Trophoblast cell (in vitro differentiated cells and primary cell): ENCODE measurements around the gene HAUS3.
A peak's percentile ranks its signal among the peaks of the same experiment; 100 is the strongest.

Experiments used
- DNase-seq, 2 donors: peaks; one replicate each; pipeline ENCODE4 v3.0.0-alpha.2; 2016
- H2AFZ ChIP-seq: 2 replicates; pipeline ENCODE4 v1.6.1; 2013; ENCODE audit warnings: low read length, moderate library complexity, mild to moderate bottlenecking; ENCODE audit not compliant: insufficient read depth, poor library complexity
- H2AK5ac ChIP-seq: 2 replicates; pipeline ENCODE4 v1.6.1; 2013; ENCODE audit warnings: mild to moderate bottlenecking, low read length
- H2BK120ac ChIP-seq: 2 replicates; pipeline ENCODE4 v1.6.1; 2013; ENCODE audit warnings: low read length, mild to moderate bottlenecking, moderate library complexity; ENCODE audit not compliant: insufficient read depth, poor library complexity
- H2BK12ac ChIP-seq: 2 replicates; pipeline ENCODE4 v1.6.1; 2013; ENCODE audit warnings: mild to moderate bottlenecking, low read length, moderate library complexity
- H2BK5ac ChIP-seq: 2 replicates; pipeline ENCODE4 v1.6.1; 2013; ENCODE audit warnings: low read length, low read depth, moderate library complexity, mild to moderate bottlenecking; ENCODE audit not compliant: poor library complexity
- H3K14ac ChIP-seq: 2 replicates; pipeline ENCODE4 v1.6.1; 2013; ENCODE audit warnings: mild to moderate bottlenecking, low read length
- H3K18ac ChIP-seq: 2 replicates; pipeline ENCODE4 v1.6.1; 2013; ENCODE audit warnings: mild to moderate bottlenecking, low read length
- H3K23ac ChIP-seq: 2 replicates; pipeline ENCODE4 v1.6.1; 2013; ENCODE audit warnings: low read length
- H3K27ac ChIP-seq: 2 replicates; pipeline ENCODE4 v1.5.1; 2013; ENCODE audit warnings: low read depth, mild to moderate bottlenecking, inconsistent platforms, low read length, moderate library complexity
- H3K27me3 ChIP-seq: 2 replicates; pipeline ENCODE4 v1.6.1; 2013; ENCODE audit warnings: inconsistent platforms, mild to moderate bottlenecking, low read length, moderate library complexity; ENCODE audit not compliant: insufficient read depth
- H3K36me3 ChIP-seq, 2 experiments: 1 replicate in 1 of 2; 2 replicates in 1 of 2; pipeline ENCODE4 v1.6.1; 2013; ENCODE audit warnings: low read length in 2 of 2, mild to moderate bottlenecking in 2 of 2, moderate library complexity in 1 of 2; ENCODE audit not compliant: insufficient read depth in 2 of 2, control insufficient read depth in 1 of 2
- H3K4ac ChIP-seq: 2 replicates; pipeline ENCODE4 v1.6.1; 2013; ENCODE audit warnings: low read depth, mild to moderate bottlenecking, low read length, moderate library complexity
- H3K4me1 ChIP-seq, 2 experiments: 1 replicate in 1 of 2; 2 replicates in 1 of 2; pipeline ENCODE4 v1.6.1; 2013; ENCODE audit warnings: low read length in 2 of 2, mild to moderate bottlenecking in 2 of 2, moderate library complexity in 1 of 2; ENCODE audit not compliant: insufficient read depth in 2 of 2, control insufficient read depth in 1 of 2
- H3K4me2 ChIP-seq: 2 replicates; pipeline ENCODE4 v1.6.1; 2013; ENCODE audit warnings: inconsistent platforms, mild to moderate bottlenecking, low read length, moderate library complexity
- H3K4me3 ChIP-seq: 2 replicates; pipeline ENCODE4 v1.5.1; 2013; ENCODE audit warnings: mild to moderate bottlenecking, low read depth, low read length, inconsistent platforms
- H3K79me1 ChIP-seq: one replicate; pipeline ENCODE4 v1.6.1; 2013; ENCODE audit warnings: low read length
- H3K79me2 ChIP-seq: 2 replicates; pipeline ENCODE4 v1.6.1; 2013; ENCODE audit warnings: low read length, mild to moderate bottlenecking; ENCODE audit not compliant: control insufficient read depth, insufficient read depth, poor library complexity
- H3K9ac ChIP-seq: 2 replicates; pipeline ENCODE4 v1.6.1; 2013; ENCODE audit warnings: mild to moderate bottlenecking, low read length
- H3K9me3 ChIP-seq: 2 replicates; pipeline ENCODE4 v1.6.1; 2013; ENCODE audit warnings: low read depth, mild to moderate bottlenecking, control low read depth, inconsistent platforms, low read length; ENCODE audit not compliant: insufficient read depth
- H4K12ac ChIP-seq: 2 replicates; pipeline ENCODE4 v1.6.1; 2013; ENCODE audit warnings: low read depth, mild to moderate bottlenecking, low read length, moderate library complexity
- H4K8ac ChIP-seq: 2 replicates; pipeline ENCODE4 v1.6.1; 2013; ENCODE audit warnings: low read depth, mild to moderate bottlenecking, low read length, moderate library complexity
- H4K91ac ChIP-seq: one replicate; pipeline ENCODE4 v1.6.1; 2013; ENCODE audit warnings: low read depth, mild to moderate bottlenecking, low read length, moderate library complexity
- WGBS: extraction: QIAGEN DNeasy Blood & Tissue Kit; methylation state at CpG from one replicate; pipeline ENCODE4 v1.1.7; 2013; ENCODE audit warnings: missing lambda C conversion rate; ENCODE audit not compliant: insufficient read length, insufficient coverage; ENCODE audit errors: extremely low coverage; 5-methylcytosine and 5-hydroxymethylcytosine counted together

HAUS3 gene

DNA sequence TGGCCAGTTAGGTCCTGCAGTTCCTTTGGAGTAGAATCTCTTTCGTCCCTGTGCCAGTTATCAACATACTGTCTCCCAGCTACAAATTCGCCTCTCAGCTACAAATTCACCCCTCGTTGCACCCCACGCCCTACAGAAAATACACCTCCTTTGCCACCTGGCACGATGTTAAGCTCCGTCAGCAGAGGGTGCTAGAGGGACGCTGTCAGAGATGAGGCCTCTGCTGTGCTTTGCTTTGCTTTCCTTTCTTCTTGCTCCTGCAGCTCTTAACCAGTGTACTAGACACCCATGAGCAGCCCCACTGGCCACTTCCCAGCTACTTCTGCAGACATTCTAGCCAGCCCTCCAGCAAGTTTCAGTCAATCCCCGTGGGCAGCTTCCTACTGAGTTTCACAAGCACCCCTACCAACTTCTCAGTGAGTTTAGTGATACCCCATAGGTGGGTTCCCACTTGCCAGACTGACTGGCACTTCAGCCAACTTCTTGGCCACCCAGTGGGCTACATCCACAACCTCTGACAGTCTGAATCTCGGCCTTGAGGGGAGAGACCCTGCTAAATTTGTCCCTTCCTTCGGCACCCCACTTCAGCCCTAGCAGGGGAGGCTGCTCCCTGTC is 21.8 kb downstream of the HAUS3 start:
- H3K9ac ChIP-seq = no peak overlapping the region
- H2AK5ac ChIP-seq = no peak overlapping the region
- H4K91ac ChIP-seq = no peak overlapping the region
- H3K4ac ChIP-seq = no peak overlapping the region
- no CpG with 5 or more reads among the region's 10 CpGs for WGBS
- no peak overlapping the region for H3K14ac ChIP-seq
- no peak overlapping the region for H2BK5ac ChIP-seq
- no peaks in the 10 kb centered on the region for H3K79me1 ChIP-seq
- H3K9me3 ChIP-seq = peaks cover 1% of the 10 kb centered on the region
- no peak overlapping the region for H3K4me2 ChIP-seq
- H4K8ac ChIP-seq = no peak overlapping the region
- H3K23ac ChIP-seq = no peak overlapping the region
- H4K12ac ChIP-seq = no peak overlapping the region
- no peak overlapping the region for H2BK12ac ChIP-seq
- H3K4me1 ChIP-seq = no peaks in the 10 kb centered on the region
- no peaks in the 10 kb centered on the region for H3K27me3 ChIP-seq
- H3K27ac ChIP-seq = no peak overlapping the region
- H2AFZ ChIP-seq = no peak overlapping the region
- H3K4me3 ChIP-seq = no peak overlapping the region
- H3K36me3 ChIP-seq = peaks cover 0 to 6% of the 10 kb centered on the region in 2 experiments
- H2BK120ac ChIP-seq = no peak overlapping the region
- peak; percentile 52 to 84 for DNase-seq
- no peaks in the 10 kb centered on the region for H3K79me2 ChIP-seq
- H3K18ac ChIP-seq = no peak overlapping the region

- Histone ChIP-seq H3K4me3 (no peak overlapping the region), H2AFZ (no peak overlapping the region), H3K27me3 (no peaks in the 10 kb centered on the region), H3K18ac (no peak overlapping the region), H3K4ac (no peak overlapping the region), H3K9me3 (peaks cover 1% of the 10 kb centered on the region), H3K36me3 (peaks cover 0 to 6% of the 10 kb centered on the region in 2 experiments), H3K4me1 (no peaks in the 10 kb centered on the region), H3K79me1 (no peaks in the 10 kb centered on the region), H3K23ac (no peak overlapping the region), H4K8ac (no peak overlapping the region), H3K9ac (no peak overlapping the region), H2AK5ac (no peak overlapping the region), H3K14ac (no peak overlapping the region), H4K91ac (no peak overlapping the region), H2BK5ac (no peak overlapping the region), H4K12ac (no peak overlapping the region), H2BK120ac (no peak overlapping the region), H3K27ac (no peak overlapping the region), H3K4me2 (no peak overlapping the region), H2BK12ac (no peak overlapping the region), H3K79me2 (no peaks in the 10 kb centered on the region)
- WGBS = no CpG with 5 or more reads among the region's 6 CpGs
- peak in 1 of 2 donors; percentile 9 for DNase-seq
Observed at GRCh38 chr4:2219233-2219760, 22.6 kb downstream of the HAUS3 start.

DNA sequence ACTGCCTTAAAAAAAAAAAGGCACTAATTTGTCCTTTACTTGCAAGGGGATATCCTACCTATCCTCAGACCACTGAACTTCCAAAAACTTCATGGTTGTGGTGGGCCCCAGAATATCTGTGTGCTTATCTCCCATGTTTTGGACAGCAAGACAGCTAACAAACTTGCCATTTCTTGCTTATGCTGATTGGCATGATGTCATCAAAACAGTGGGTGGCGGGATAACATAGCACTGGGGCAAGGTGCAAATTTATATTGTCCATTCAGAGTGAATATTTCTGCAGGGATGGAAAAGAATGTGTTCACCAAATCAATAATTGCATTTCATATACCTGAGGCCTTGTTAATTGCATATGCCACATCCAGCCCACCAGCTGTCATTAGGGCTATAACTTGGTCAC is 23.5 kb downstream of the HAUS3 start:
- no peak overlapping the region for H3K4me3 ChIP-seq
- peaks cover 1% of the 10 kb centered on the region for H3K9me3 ChIP-seq
- no peak overlapping the region for H4K8ac ChIP-seq
- no peak overlapping the region for H2BK120ac ChIP-seq
- no peaks in the 10 kb centered on the region for H3K27me3 ChIP-seq
- no peak overlapping the region for H2AFZ ChIP-seq
- no peak overlapping the region for H3K18ac ChIP-seq
- H3K9ac ChIP-seq = no peak overlapping the region
- H3K79me1 ChIP-seq = no peaks in the 10 kb centered on the region
- H3K4ac ChIP-seq = no peak overlapping the region
- H3K79me2 ChIP-seq = no peaks in the 10 kb centered on the region
- no peak overlapping the region for H4K91ac ChIP-seq
- WGBS = no CpG with 5 or more reads among the region's 1 CpG
- H3K14ac ChIP-seq = no peak overlapping the region
- H3K4me2 ChIP-seq = no peak overlapping the region
- no peak overlapping the region for H2BK5ac ChIP-seq
- no peak overlapping the region for H2AK5ac ChIP-seq
- H2BK12ac ChIP-seq = no peak overlapping the region
- H3K23ac ChIP-seq = no peak overlapping the region
- DNase-seq = no peak
- no peaks in the 10 kb centered on the region for H3K4me1 ChIP-seq
- H3K27ac ChIP-seq = no peak overlapping the region
- no peak overlapping the region for H4K12ac ChIP-seq
- H3K36me3 ChIP-seq = peaks cover 0 to 6% of the 10 kb centered on the region in 2 experiments

GRCh38 chr4:2217726-2218125 is 24.2 kb downstream of the HAUS3 start:
- Histone ChIP-seq H4K91ac (no peak overlapping the region), H3K14ac (no peak overlapping the region), H3K79me1 (no peaks in the 10 kb centered on the region), H3K27me3 (no peaks in the 10 kb centered on the region), H3K36me3 (peaks cover 0 to 2% of the 10 kb centered on the region in 2 experiments), H2BK5ac (no peak overlapping the region), H3K18ac (no peak overlapping the region), H2BK12ac (no peak overlapping the region), H4K8ac (no peak overlapping the region), H3K4me2 (no peak overlapping the region), H3K4me1 (no peaks in the 10 kb centered on the region), H3K79me2 (no peaks in the 10 kb centered on the region), H3K27ac (no peak overlapping the region), H3K9me3 (peaks cover 1% of the 10 kb centered on the region), H2AFZ (no peak overlapping the region), H3K4ac (no peak overlapping the region), H2BK120ac (no peak overlapping the region), H2AK5ac (no peak overlapping the region), H4K12ac (no peak overlapping the region), H3K4me3 (no peak overlapping the region), H3K23ac (no peak overlapping the region), H3K9ac (no peak overlapping the region)
- DNase-seq = no peak
- WGBS = no CpG with 5 or more reads among the region's 3 CpGs
